ENCODE results near the gene MPIG6B.
A peak's percentile ranks its signal among the peaks of the same experiment; 100 is the strongest.
"Not testable (repeated sequence)": the region's sequence is repeated elsewhere in the genome, so short reads cannot be mapped to it uniquely, and the experiment has no call there.

MPIG6B gene

DNA sequence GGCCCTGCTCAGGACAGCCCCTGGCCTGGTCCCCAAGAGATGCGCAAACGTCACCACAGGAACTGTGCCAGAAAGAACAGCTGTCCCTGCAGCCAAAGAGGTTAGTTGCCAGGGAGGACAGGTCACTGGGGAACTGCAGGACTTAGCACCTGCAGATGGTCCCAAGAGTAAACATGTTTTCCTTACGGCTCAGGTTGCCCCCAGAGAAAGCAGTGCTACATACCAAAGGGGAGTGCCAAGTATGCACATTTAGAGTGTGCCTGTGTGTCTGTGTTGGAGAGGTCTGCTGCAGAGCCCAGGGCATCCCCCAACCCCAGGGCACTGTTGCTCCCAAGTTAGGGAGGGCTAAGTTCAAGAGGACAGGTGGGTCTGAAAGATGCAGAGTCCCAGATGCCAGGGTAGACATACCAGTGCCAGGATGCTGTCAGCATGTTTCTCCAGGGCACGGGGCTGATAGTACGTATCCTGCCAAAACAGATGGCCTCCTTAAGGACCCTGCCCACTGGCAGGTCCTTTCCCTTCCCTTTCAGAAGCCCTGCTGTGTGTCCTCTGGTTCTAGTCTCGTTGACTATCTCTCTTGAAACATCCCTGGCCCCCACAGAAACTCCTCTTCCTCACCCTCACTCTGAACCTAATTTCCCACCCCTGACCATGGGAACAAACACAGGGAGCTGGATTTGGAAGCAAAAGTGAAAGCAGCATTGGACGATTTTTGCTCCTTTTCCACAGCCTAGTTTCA, 21.3 kb upstream of the MPIG6B start:
- peak; percentile 31 for DNase-seq

DNA sequence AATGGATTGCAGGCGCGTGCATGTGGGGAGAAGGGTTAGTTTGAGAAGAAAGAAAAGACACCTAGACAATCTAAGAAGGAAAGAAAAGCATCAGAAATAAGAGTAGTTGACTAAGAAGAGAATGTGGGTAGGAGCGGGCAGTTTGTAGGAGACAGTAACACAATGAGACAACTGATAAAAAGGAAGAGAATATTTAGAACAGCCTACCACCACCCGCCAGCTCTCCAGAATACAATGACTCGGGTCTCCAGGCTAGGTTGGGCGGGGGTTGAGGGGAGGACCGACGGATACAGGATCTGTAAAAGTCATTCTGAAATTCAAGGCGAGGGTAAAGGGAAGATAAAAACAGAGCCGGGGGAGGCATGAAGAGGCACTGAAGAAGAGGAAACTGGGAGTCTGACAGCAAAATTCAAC, 20.8 kb upstream of the MPIG6B start:
- peak; percentile 48 for DNase-seq

DNA sequence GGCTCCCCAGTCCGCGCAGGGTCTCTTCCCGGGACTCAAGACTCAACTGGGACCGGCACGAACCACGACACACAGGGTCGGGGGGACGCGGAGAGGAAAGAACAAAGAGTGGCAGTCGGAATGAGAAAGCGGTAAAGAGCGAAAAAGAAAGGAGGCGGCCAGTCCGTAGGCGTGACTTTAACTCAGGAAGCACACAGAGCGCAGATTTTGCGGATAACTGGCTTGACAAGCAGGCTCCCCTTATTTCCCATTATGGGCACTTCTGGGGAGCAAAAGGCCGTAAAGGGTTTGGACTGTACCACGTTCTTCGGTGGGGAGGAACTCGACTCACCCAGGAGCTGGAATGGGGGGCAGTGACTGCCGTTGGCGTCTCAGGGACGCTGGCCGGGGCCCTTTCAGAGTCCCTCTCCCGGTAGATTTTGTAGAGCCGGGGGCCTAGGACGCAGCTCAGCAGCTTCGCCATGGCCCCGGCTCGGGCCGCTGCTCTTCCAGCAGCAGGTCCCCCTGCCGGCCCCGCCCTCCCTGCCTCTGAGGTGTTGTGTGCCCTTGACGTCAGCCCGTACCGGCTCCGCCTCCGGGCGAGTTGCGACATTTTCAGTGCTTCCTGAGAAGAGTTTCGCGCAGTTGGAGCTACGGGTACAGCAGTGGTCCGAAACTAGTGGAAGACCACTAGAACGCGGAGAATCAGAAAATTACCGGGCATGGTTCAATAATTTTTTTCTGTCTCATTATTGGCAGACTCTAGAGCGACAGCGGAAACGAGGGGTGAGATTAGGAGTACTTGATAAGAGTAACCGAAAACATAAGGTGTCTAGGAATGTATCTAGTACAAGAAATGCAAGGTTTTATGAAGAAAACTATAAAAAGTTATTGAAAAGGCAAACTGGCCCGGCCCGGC, 20.1 kb upstream of the MPIG6B start, which contains the start of gene ABHD16A:
Gene ABHD16A, minus strand, starts transcription at position 506 of the 898 bp plus-strand sequence. Its CDS starts 43 bp downstream, at position 463.
- peak; percentile 88 for DNase-seq

DNA sequence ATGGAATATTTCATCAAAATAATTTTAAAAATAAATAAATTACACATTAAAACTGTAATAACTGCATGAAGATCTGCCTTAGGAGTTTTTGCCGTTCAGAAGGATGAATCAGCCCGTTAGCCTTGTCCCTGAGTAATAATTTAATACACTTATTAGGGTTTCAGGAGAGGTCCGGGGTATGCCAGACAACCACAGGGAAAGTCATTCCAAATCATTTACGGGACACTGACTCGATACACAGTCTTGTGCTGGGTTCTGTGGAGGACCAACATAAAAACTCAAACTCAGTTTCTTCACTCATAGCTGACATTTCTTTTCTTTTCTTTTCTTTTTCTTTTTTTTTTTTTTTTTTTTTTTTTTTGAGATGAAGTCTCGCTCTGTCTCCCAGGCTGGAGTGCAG, 17.2 kb upstream of the MPIG6B start:
- DNase-seq: no peak

DNA sequence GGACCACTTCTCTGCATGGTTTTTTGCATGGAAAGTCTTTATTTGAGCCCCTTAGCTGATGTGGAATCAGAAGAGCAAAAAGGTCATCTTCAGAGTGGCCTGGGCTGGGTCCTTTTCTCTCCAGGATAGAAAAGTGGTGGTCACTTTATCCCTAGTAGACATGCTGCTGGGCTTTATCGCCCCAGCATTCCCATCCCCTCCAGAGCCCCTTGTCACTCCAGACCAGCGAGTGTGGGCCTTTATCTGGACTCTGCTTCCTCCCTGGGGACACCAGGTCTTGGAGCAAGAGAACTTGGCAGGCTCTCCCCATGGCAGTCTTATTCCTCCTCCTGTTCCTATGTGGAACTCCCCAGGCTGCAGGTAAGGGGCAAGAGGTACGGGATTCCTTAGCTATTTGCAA, 16.6 kb upstream of the MPIG6B start, which contains the start of gene LY6G6F:
Gene LY6G6F, plus strand, starts transcription at position 268 of the 400 bp plus-strand sequence. Its CDS starts 41 bp downstream, at position 309.
- no peak for DNase-seq

DNA sequence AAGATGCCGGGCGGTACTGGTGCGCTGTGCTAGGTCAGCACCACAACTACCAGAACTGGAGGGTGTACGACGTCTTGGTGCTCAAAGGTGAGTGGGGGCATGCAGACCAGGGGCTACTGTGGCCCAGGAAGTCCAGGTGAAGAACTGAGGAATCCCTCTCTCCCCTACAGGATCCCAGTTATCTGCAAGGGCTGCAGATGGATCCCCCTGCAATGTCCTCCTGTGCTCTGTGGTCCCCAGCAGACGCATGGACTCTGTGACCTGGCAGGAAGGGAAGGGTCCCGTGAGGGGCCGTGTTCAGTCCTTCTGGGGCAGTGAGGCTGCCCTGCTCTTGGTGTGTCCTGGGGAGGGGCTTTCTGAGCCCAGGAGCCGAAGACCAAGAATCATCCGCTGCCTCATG, 15.5 kb upstream of the MPIG6B start:
- no peak for DNase-seq

DNA sequence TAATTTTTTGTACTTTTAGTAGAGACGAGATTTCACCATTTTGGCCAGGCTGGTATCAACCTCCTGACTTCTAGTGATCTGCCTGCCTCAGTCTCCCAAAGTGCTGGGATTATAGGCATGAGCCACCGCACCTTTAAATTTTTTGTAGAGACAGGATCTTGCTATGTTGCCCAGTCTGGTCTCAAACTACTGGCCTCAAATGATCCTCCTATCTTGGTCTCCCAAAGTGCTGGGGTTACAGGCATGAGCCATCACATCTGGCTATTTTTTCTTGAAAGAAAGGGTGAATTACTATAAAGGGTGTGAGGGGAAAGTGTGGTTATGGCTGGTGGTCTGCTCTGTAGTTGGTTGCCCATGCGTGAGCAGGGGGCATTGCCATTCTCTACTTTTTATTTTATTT, 14.9 kb upstream of the MPIG6B start:
- DNase-seq: no peak

DNA sequence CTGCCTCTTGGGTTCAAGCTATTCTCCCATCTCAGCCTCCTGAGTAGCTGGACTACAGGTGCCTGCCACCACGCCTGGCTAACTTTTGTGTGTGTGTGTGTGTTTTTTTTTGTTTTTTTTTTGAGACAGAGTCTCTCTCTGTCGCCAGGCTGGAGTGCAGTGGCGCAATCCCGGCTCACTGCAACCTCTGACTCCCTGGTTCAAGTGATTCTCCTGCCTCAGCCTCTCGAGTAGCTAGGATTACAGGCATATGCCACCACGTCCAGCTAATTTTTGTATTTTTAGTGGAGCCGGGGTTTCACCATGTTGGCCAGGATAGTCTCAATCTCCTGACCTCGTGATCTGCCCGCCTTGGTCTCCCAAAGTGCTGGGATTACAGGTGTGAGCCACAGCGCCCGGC, 14.0 kb upstream of the MPIG6B start:
- DNase-seq: not testable (repeated sequence)

DNA sequence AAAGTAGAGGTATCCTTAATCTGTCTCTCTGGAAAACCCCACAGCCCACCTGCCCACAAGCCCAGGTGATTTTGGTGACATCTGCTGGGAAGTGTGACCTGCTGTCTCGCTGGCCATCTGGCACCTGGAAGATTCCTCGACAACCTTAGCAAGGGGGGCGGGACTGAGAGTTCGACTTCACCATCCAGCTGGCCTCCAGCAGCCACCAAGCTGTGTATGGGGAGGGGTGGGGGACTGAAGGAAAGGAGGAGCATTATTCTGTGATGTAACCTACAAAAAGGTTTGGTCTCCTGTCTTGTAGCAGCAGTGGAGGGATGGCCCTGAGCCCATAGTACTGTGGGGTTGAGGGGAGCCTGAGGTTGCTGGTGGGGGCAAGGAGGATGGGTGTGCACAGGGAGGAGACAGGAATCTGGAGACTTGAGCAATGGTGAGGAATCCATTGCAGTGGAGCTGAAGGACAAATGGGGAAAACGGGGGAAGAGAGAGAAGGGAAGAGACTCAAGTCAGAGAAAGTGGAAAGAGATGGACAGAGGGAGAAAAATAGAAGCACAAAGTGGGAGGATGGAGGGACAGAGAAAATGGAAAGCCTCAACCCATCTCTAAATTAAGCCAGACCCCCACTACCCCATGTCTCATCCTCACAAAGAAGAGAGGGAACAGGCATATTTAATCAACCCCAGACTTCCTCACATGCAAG, 12.5 kb upstream of the MPIG6B start:
- DNase-seq: no peak

DNA sequence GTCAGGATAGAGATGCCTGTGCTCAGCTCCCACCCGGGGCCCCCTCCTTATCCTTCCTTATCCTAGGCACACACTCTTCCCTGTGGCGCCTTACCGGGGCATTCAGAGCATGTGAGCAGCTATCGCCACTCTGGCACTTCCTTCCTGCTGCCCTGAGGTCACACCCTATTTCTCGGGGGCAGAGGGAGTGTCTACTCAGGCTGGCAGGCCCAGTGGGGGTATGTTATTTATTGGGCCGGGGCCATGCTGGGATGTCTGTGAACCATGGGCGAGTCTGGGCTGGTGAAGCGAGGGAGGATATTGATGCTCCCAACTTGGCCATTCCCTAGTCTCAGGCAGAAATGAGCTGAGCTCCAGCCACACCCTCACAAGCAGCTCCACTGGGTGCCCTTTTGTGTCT, 11.9 kb upstream of the MPIG6B start:
- no peak for DNase-seq

DNA sequence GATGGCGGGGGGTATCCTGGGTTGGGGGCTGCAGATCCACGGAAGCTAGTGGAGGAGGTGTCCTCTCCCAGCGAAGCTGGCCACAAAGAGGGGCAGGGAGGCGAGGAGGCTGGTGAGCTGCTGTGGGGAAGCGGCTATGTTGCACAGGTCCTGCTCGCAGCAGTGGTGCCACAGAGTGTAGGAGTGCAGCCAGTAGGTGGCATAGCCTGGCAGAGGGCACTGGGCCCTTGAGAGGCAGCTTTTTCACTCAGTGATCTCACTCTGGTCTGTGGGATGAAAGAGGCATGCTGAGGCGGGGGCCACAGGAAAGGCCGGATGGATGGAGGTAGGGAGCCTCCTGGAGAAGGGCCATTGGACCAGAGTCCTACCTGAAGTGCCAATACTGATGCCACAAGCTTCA, 10.9 kb upstream of the MPIG6B start:
- DNase-seq: no peak

DNA sequence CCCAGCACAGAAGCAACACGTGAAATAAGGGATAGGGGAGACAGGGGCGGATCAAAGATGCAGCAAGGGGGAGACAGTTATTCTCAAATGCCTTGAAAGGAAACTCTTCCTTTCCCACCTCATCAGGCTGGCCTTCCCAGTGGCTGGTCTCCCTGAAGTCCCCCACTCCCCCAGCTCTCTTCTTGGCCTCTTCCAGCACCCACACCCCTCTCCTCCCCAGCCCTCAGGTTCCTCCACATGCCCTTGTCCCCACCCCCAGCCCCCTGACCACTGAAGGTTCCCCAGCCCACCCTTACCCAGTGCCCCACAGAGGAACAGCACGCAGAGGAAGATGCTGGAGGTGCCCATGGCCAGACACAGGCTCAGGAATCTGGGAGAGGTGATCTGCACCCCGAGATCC, 9.7 kb upstream of the MPIG6B start:
- no peak for DNase-seq

DNA sequence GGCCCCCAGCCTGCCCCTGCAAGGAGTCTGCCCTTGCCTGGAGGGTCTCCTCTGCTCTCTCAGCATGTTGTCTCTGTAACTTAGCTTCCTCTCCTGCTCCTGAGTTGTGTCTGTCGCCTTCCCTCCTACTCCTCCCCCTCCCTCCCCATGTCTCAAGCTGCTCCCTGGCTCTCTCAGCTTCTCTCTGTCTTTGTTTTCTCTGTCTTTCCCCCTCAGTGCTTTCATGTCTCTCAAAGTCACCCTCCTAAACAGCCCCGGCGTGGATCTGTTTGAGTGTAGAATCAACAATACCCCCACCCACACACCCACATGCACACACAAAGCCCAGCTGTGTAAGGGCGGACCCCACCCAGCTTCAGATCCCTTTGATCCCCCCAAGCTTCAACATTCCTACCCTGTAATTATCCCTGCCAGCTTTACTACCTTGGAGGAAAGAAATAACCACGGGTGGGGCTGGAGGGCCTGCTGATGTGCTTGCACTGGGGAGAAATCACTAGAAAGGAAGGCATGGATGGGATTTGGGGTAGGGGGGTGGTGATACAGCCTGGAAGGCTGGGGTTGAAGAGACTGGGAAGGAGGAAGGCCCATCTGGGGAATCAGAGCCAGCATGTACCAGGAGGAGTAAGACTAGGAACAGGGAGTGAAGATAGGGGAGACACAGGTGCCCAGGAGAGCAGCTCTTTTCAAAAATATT, 9.0 kb upstream of the MPIG6B start:
- no peak for DNase-seq

DNA sequence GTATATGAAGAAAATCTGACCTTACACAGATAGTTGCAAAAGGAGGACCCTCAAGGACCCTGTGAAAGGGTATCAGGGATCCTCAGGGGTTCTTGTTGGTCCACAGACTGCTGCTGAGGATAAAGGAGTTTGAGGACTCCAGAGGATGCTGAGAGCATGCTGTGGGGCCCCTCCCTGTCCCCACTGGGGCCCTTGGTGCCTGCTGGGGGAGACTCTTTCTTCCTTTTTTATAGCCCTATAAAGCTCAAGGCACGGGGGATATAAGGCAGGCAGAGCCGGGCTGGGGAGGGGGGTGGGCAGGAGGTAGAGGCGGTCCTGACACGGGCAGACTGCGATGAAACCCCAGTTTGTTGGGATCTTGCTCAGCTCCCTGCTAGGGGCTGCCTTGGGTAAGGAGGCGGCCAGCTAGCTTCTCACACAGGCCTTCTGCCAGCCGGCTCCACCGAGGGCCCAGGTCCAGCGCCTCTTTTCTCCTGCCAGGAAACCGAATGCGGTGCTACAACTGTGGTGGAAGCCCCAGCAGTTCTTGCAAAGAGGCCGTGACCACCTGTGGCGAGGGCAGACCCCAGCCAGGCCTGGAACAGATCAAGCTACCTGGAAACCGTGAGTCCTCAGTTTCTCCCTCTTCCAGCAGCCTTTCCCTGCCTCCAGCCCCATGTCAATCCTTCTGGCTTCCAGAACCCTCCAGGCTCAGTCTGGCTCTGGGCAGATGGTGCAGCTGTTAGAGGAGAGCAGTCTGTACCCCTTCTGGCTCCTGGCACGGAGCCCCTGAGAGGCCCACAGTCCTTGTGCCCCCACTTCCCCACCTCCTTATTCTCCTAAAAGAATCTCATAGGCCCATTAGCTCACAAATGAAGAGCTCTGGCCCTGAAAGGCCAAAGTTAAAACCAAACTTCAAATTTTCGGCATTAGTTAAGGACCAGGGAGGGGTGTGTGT, 7.9 kb upstream of the MPIG6B start, which contains the start of gene LY6G6D:
Gene LY6G6D, plus strand, starts transcription at position 327 of the 937 bp plus-strand sequence. Its CDS starts 8 bp downstream, at position 335.
- DNase-seq: no peak

DNA sequence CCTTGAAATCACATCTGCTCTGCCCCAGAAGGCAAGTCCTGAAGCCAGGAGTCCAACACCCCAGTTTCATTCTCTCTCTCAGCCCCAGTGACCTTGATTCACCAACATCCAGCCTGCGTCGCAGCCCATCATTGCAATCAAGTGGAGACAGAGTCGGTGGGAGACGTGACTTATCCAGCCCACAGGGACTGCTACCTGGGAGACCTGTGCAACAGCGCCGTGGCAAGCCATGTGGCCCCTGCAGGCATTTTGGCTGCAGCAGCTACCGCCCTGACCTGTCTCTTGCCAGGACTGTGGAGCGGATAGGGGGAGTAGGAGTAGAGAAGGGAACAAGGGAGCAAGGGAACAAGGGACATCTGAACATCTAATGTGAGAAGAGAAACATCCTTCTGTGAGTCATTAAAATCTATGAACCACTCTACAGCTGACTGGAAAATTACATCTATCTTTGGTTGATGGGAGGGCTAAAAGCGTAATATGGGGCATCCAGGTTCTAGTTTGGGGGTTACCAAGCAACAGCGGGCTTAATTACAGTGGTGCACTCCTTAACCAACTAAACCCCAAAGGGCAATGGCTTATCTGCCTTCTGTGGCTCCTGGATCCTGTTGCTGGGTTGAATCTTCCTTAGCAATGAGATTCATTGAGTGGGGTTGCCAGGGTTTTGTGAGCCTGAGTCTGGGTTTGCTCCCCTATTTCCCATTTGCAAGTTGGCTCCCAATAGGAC, 5.5 kb upstream of the MPIG6B start:
- no peak for DNase-seq

DNA sequence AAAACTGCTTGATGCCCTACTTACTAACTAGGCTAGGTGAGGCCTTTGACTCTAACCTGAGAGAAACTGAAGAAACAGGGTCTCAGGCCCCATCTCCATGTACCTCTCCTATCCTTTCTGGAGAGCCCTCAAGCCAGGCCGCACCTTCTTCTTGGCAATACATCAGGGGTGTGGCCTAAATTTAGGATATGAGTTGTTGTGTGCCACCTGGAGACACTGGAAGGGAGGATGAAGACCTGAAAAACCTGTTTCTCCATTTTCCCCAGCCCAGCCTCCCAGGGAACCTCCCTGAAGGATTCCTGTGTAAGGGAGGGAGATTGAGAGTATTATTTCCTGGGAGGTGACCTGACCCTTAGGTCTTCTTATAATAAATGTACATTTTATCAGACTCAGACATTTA, 4.9 kb upstream of the MPIG6B start:
- DNase-seq: no peak

DNA sequence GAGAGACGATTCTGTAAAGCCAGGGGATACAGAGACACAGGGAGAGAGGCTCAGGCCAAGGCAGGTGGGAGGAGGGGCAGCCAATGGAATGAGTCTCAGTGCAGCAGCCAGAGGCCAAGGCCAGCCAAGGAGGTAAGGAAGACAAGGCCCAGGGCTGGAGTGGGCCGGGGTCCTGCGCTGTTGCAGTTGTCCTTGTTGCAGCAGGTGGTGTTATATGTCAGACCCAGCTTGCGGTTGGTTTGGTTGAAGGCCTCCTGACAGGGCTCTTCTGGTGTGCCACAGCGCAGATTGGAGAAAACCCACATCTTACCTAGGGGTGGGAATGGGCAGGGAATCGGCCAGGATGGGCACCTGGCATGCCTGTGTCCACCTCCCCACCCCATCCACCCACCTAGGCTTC, 4.2 kb upstream of the MPIG6B start:
- DNase-seq: no peak

DNA sequence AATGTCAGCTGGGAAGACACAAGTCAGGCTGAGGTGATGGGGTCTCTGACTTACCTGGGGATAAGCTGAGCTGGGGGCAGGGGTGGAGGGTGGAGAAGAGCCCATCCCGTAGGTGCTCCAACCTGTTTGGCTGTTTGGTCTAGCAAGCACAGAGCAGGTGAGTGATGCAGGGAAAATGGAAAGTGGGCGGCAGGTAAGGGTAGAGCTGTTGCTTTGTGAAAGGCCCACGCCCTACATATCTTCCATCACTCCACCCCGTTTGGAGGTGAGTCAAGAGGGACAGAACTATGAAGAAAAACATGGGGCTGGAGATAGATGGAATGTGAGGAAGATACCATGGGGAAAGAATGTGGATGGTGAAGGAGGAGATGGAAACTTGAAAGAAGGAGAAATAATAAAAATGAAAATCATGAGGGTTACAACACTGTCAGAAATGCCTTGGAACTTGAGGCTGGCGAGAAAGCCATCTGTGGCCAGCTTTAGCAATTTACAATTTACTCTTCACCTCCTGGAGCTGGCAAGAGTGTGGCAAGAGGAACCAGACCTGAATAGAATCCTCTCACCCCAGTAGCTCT, 2.9 kb upstream of the MPIG6B start:
- DNase-seq: no peak

DNA sequence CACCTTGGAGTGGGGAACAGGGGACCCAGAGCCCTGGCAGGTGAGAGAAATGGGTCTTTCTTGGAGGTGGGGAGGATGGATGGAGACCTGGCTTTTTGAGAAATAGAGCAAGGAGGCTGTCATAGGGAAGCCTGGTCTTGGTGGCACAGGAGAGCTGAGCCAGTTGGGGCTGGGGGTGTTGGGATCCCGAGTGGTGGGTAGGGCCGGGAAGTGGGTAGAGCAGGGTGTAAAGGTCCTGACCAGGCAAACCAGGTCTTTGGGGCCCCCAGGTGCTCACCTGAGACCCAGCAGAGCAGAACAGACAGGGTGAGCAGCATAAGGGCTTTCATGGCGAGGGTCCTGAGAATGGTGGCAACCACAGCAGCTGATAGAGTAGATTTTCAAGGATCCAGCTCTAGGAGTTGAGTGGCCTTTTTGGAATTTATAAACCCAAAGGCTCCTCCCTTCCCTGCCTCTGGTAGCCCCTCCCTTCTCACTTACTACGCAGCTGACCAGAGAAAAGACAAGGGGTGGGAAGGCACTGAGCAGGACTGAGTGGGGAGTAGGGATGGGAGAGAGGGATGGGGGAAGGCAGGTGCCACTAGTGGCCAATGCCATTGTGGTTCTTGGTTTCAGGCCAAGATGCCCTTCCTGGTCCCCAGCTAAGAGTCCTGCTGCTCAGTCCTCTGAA, 1.7 kb upstream of the MPIG6B start, which contains the start of gene LY6G6C:
Gene LY6G6C, minus strand, starts transcription at position 396 of the 670 bp plus-strand sequence. Its CDS starts 67 bp downstream, at position 329.
- DNase-seq: no peak

DNA sequence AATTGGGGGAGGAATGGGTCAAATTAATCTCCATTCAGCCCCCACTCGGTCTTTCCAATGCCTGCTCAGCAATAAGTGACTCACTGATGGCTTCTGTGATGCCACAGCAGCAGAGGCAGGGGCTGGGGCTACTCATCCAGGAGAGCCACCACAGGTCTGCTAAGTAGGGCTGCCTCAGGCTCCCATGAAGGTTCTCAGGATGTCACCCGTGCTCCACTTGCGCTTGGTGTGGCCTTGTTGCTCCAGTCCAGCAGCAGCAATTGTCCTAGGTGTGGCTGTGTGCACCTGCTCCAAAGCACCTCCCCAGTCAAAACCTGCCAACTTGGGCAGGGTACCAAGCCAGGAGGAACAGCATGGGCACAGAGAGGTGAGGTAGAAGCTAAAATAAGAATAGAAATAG, 1.0 kb upstream of the MPIG6B start:
- DNase-seq: no peak

Data from NCI-H1092 treated with DMSO at 0.1 percent for 48 hours (cell line).